ENCODE measurements around the gene PARP3. TPM values are rescaled to one million over a fixed set of nuclear protein-coding genes. Genes with fewer than 3 reads are reported as not detected.

The PARP3 gene
- total and polyA plus RNA-seq, 10 donors: 8.2 to 34.2 (median 24.7) TPM

GRCh38 chr3:51974963-51975851 is 33.0 kb downstream of the PARP3 start, which contains the start of gene ABHD14A:
TSS of gene ABHD14A (plus strand) at chr3:51975064. CDS start at chr3:51975136, 72 bp downstream.
- H3K27ac ChIP-seq: peak within 1 kb of the TSS; percentile 84 to 95 (median 92)
- no peaks in the 10 kb centered on the region for H3K27me3 ChIP-seq (replicated peaks in 1 of 7)
- TF ChIP-seq CTCF (IDR thresholded peaks at IDR 0.05 in 8 of 11, conservative IDR thresholded peaks at IDR 0.05 in 3 of 11): peak in 1 of 11 experiments; percentile 25
- TF ChIP-seq POLR2AphosphoS5 (IDR thresholded peaks at IDR 0.05): peak; percentile 79 to 86 (median 85)
- TF ChIP-seq POLR2A (IDR thresholded peaks at IDR 0.05): no peak
- H3K36me3 ChIP-seq: peaks cover 0 to 12% (median 0%) of the 10 kb centered on the region in 6 donors
- H3K9me3 ChIP-seq: no peaks in the 10 kb centered on the region
- peak within 1 kb of the TSS; percentile 70 to 93 (median 74) for H3K4me3 ChIP-seq
- 0 to 1% (median 0%) methylated on average over 20 to 63 of the region's 63 CpGs for WGBS, 5 donors
- intact Hi-C loops (cut with DNase I; ENCODE audit: low total_unique reads): no loop called here
- DNase-seq: peak; percentile 94
- peaks cover 27 to 77% (median 50%) of the 10 kb centered on the region in 6 donors for H3K4me1 ChIP-seq

- DNase-seq: peak; percentile 88
- peak overlapping the region in 7 of 8 donors; percentile 48 to 95 (median 93) for H3K27ac ChIP-seq
- H3K4me1 ChIP-seq: peaks cover 27 to 77% (median 50%) of the 10 kb centered on the region in 6 donors
- TF ChIP-seq POLR2AphosphoS5 (IDR thresholded peaks at IDR 0.05) (peak in 2 of 3 donors; percentile 44 to 52), CTCF (IDR thresholded peaks at IDR 0.05 in 8 of 11, conservative IDR thresholded peaks at IDR 0.05 in 3 of 11) (peak in 1 of 11 experiments; percentile 20), POLR2A (IDR thresholded peaks at IDR 0.05) (no peak)
- intact Hi-C loops (cut with DNase I; ENCODE audit: low total_unique reads): no loop called here
- peak overlapping the region; percentile 60 to 93 (median 73) for H3K4me3 ChIP-seq
- H3K27me3 ChIP-seq (replicated peaks in 1 of 7): no peaks in the 10 kb centered on the region
- 39 to 46% (median 41%) methylated on average over 45 to 46 of the region's 46 CpGs for WGBS, 5 donors
- peaks cover 0 to 12% (median 0%) of the 10 kb centered on the region in 6 donors for H3K36me3 ChIP-seq
- no peaks in the 10 kb centered on the region for H3K9me3 ChIP-seq
These were observed 33.8 kb downstream of the PARP3 start for GRCh38 chr3:51975852-51976549.

GRCh38 chr3:51977446-51978142 is 35.4 kb downstream of the PARP3 start:
- Histone ChIP-seq H3K27ac (peak overlapping the region in 5 of 8 donors; percentile 15 to 95 (median 93)), H3K4me1 (peaks cover 33 to 77% (median 59%) of the 10 kb centered on the region in 6 donors), H3K27me3 (replicated peaks in 1 of 7) (no peaks in the 10 kb centered on the region), H3K36me3 (peaks cover 0 to 6% (median 0%) of the 10 kb centered on the region in 6 donors), H3K4me3 (no peak overlapping the region), H3K9me3 (no peaks in the 10 kb centered on the region)
- intact Hi-C loops (cut with DNase I; ENCODE audit: low total_unique reads): no loop called here
- WGBS, 5 donors: 70 to 85% (median 77%) methylated on average over 6 to 9 of the region's 9 CpGs
- no peak for DNase-seq
- TF ChIP-seq CTCF (IDR thresholded peaks at IDR 0.05 in 8 of 11, conservative IDR thresholded peaks at IDR 0.05 in 3 of 11) (no peak), POLR2AphosphoS5 (IDR thresholded peaks at IDR 0.05) (peak in 1 of 3 donors; percentile 11)
